ENCODE results near the gene DOCK1.

The DOCK1 gene

GRCh38 chr10:127215866-127216265 lies 310.6 kb downstream of the DOCK1 start:
- DNase-seq (ENCODE audit: low read depth in 2 of 2): no peak

GRCh38 chr10:127216274-127216673 lies 311.0 kb downstream of the DOCK1 start:
- no peak for DNase-seq (ENCODE audit: low read depth in 2 of 2)

GRCh38 chr10:127216786-127217185 lies 311.6 kb downstream of the DOCK1 start:
- DNase-seq (ENCODE audit: low read depth in 2 of 2): no peak

GRCh38 chr10:127218658-127219057 lies 313.4 kb downstream of the DOCK1 start:
- no peak for DNase-seq (ENCODE audit: low read depth in 2 of 2)

GRCh38 chr10:127221281-127221680 lies 316.1 kb downstream of the DOCK1 start:
- no peak for DNase-seq (ENCODE audit: low read depth in 2 of 2)

- DNase-seq (ENCODE audit: low read depth in 2 of 2): no peak
Observed at GRCh38 chr10:127227027-127227426, 321.8 kb downstream of the DOCK1 start.

- no peak for DNase-seq (ENCODE audit: low read depth in 2 of 2)
Observed at GRCh38 chr10:127227663-127228062, 322.4 kb downstream of the DOCK1 start.

- no peak for DNase-seq (ENCODE audit: low read depth in 2 of 2)
Observed at GRCh38 chr10:127228195-127228787, 323.1 kb downstream of the DOCK1 start.

- no peak for DNase-seq (ENCODE audit: low read depth in 2 of 2)
Observed at GRCh38 chr10:127234306-127234800, 329.1 kb downstream of the DOCK1 start.

- no peak for DNase-seq (ENCODE audit: low read depth in 2 of 2)
Observed at GRCh38 chr10:127236266-127236665, 331.0 kb downstream of the DOCK1 start.

- DNase-seq (ENCODE audit: low read depth in 2 of 2): no peak
Observed at GRCh38 chr10:127242914-127243313, 337.7 kb downstream of the DOCK1 start.

GRCh38 chr10:127243490-127244272 lies 338.5 kb downstream of the DOCK1 start:
- DNase-seq (ENCODE audit: low read depth in 2 of 2): no peak

- no peak for DNase-seq (ENCODE audit: low read depth in 2 of 2)
Observed at GRCh38 chr10:127245456-127245855, 340.2 kb downstream of the DOCK1 start.

GRCh38 chr10:127250031-127250430 lies 344.8 kb downstream of the DOCK1 start:
- no peak for DNase-seq (ENCODE audit: low read depth in 2 of 2)

- no peak for DNase-seq (ENCODE audit: low read depth in 2 of 2)
Observed at GRCh38 chr10:127252818-127253217, 347.6 kb downstream of the DOCK1 start.

GRCh38 chr10:127254276-127254675 lies 349.0 kb downstream of the DOCK1 start:
- DNase-seq (ENCODE audit: low read depth in 2 of 2): no peak

GRCh38 chr10:127257395-127257794 lies 352.2 kb downstream of the DOCK1 start:
- no peak for DNase-seq (ENCODE audit: low read depth in 2 of 2)

GRCh38 chr10:127259347-127259746 lies 354.1 kb downstream of the DOCK1 start:
- DNase-seq (ENCODE audit: low read depth in 2 of 2): no peak

GRCh38 chr10:127262606-127263005 lies 357.4 kb downstream of the DOCK1 start:
- DNase-seq (ENCODE audit: low read depth in 2 of 2): no peak

GRCh38 chr10:127265288-127265687 lies 360.1 kb downstream of the DOCK1 start:
- no peak for DNase-seq (ENCODE audit: low read depth in 2 of 2)

GRCh38 chr10:127266431-127266830 lies 361.2 kb downstream of the DOCK1 start:
- DNase-seq (ENCODE audit: low read depth in 2 of 2): no peak

- DNase-seq (ENCODE audit: low read depth in 2 of 2): no peak
Observed at GRCh38 chr10:127267442-127267841, 362.2 kb downstream of the DOCK1 start.

- DNase-seq (ENCODE audit: low read depth in 2 of 2): no peak
Observed at GRCh38 chr10:127272076-127272475, 366.8 kb downstream of the DOCK1 start.

Data from activated CD8-positive, alpha-beta memory T cell treated with anti-CD3 and anti-CD28 coated beads for 4 hours (primary cell).